ENCODE data around the gene GRIFIN. TPM values are rescaled to one million over a fixed set of nuclear protein-coding genes. Genes with fewer than 3 reads are reported as not detected.

GRIFIN gene, protein sequence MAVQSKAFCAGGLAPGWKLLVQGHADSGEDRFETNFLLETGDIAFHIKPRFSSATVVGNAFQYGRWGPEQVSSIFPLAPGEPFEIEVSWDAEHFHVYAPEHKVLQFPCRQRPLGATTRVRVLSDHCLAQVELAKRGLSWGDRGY
- total RNA-seq: not detected
- polyA plus RNA-seq: not detected
- total RNA-seq: not detected

DNA sequence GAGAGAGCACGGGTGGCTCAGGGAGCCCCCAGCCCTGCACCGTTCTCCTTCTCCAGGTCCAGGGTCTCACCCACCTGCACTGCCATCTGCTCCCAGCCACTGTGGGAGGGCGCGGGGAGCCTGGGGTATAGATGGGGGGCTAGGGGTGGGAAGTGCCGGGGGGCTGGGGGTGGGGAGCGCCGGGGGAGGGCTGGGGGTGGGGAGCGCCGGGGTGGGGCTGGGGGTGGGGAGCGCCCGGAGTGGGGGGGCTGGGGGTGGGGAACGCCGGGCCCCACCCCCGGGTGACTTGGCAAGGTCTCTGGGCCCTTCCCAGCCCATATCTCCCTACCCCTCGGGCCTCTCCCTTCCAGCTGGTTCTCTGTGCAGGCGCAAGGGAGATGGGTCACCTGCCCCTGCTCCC is at the start of gene GRIFIN:
GRIFIN (minus strand) TSS at position 101 of the 400 bp plus-strand sequence; CDS start at position 86, 15 bp downstream.
- intact Hi-C loops (cut with micrococcal nuclease): loop anchor here in 1 of 2 donors (5.0 kb wide), 2 partner anchors 46 to 81 kb away; partner anchors contain the start of genes BRAT1 and IQCE
- H3K4me1 ChIP-seq (ENCODE audit: control insufficient read depth in 2 of 2, insufficient read depth in 2 of 2, low read length in 2 of 2): peaks cover 7 to 13% of the 10 kb centered on the region in 2 donors
- no peak within 1 kb of the TSS for H3K27ac Mint-ChIP-seq
- H3K4me1 Mint-ChIP-seq: peaks cover 0 to 10% (median 0%) of the 10 kb centered on the region in 7 donors
- H3K36me3 Mint-ChIP-seq: no peaks in the 10 kb centered on the region
- no peak within 1 kb of the TSS for H3K4me3 Mint-ChIP-seq
- H3K9me3 ChIP-seq (ENCODE audit: control insufficient read depth in 2 of 3, low read length in 3 of 3): no peaks in the 10 kb centered on the region
- ChIA-PET POLR2A (no interaction called here), CTCF (no interaction called here)
- DNase-seq (no peak), ATAC-seq (no peak)
- H3K4me3 ChIP-seq (ENCODE audit: low read length): no peak within 1 kb of the TSS
- no peaks in the 10 kb centered on the region for H3K9me3 Mint-ChIP-seq
- no peaks in the 10 kb centered on the region for H3K27me3 ChIP-seq (ENCODE audit: control insufficient read depth in 2 of 2, insufficient read depth in 2 of 2, low read length in 2 of 2)
- H3K36me3 ChIP-seq (ENCODE audit: control insufficient read depth in 2 of 3, insufficient read depth in 3 of 3, low read length in 3 of 3): no peaks in the 10 kb centered on the region
- no peak within 1 kb of the TSS for H3K27ac ChIP-seq (ENCODE audit: low read depth, low read length)
- peaks cover 0 to 3% (median 0%) of the 10 kb centered on the region in 5 donors for H3K27me3 Mint-ChIP-seq

DNA sequence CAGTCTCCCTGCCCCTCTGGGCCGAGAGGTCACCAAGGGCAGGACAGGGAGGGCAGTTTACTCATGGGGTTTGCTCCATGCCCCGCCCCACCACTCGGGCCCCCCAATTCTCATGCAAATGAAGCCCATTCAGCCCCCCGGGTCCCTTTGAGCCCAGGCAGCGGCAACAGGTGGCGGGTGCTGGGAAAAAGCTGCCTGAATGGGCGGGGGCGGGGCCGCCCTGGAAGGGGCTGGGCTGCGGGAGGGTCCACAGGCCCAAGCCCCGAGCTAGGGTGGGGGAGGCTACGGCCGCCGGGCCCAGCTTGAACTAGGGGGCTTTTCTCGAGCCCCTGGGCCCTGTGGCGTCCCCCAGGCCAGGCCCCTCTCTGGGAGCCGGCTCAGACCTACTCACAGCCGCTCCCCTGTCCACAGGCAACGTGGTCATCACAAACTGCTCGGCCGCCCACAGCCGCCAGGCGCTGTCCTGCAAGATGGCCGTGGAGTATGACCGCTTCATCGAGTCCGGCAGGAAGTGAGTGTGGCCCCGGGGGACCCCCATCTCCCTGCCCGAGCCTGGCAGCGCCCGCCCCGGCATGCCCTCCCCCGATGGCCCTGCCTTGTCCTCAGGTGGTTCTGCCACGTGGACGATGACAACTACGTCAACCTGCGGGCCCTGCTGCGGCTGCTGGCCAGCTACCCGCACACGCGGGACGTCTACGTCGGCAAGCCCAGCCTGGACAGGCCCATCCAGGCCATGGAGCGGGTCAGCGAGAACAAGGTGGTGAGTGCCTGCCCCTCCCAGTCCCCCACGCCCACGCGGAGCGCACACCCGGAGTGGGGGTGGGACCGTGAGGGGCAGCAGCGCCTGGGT is 48.8 kb upstream of the GRIFIN start:
- peaks cover 0 to 30% (median 4%) of the 10 kb centered on the region in 5 donors for H3K36me3 Mint-ChIP-seq
- H3K27ac ChIP-seq (ENCODE audit: low read depth, low read length): no peak overlapping the region

DNA sequence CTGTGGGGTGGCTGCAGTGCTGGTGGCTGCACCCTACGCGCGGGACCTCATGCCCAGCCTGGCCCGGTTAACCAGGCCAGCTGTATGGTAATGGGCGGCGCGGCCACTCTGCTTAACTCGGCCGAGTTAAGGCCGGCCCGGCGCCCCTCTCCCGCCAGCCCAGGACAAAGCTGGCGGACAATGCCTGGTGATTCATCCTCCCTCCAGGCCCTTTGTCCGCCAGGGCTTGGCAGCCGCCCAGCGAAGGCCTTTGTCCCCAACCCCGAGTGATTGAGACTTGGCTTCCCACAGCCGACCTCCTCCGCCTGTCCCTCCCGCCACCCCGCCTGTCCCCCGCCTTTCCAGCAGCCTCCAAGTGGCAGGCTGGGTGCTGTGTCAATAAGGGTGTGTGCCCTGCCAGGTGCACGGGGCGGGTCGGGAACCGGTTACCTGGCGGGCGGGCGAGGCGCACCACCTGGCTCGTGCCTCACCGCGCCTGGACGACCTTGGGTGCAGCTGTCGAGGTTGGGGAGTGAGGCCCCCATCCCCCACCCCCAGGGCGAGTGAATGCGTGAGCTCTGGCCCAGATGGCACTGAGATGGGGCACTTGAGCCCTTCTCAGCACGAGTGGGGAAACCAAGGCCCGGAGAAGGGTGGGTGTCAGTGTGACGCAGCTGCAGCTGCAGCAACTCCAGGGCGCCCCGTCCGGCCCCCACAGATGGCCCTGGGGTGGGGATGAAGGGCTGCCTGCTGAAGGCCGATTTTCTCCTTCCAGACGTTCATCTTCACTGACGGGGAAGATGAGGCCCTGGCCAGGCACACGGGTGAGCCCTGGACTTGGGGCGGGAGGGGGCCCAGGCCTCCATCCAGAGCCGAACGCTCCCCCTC is 48.0 kb upstream of the GRIFIN start:
- intact Hi-C loops (cut with micrococcal nuclease): loop anchor here in 1 of 2 donors (2.0 to 5.0 kb wide), 3 partner anchors 15 to 117 kb away; partner anchors contain the start of gene GRIFIN
- ATAC-seq (no peak), DNase-seq (no peak)
- Histone ChIP-seq H3K27ac (ENCODE audit: low read depth, low read length) (peak overlapping the region; percentile 78), H3K4me1 (ENCODE audit: control insufficient read depth in 2 of 2, insufficient read depth in 2 of 2, low read length in 2 of 2) (peaks cover 35 to 62% of the 10 kb centered on the region in 2 donors), H3K4me3 (ENCODE audit: low read length) (no peak overlapping the region), H3K27me3 (ENCODE audit: control insufficient read depth in 2 of 2, insufficient read depth in 2 of 2, low read length in 2 of 2) (no peaks in the 10 kb centered on the region), H3K36me3 (ENCODE audit: control insufficient read depth in 2 of 3, insufficient read depth in 3 of 3, low read length in 3 of 3) (peaks cover 0 to 52% (median 20%) of the 10 kb centered on the region in 3 experiments), H3K9me3 (ENCODE audit: control insufficient read depth in 2 of 3, low read length in 3 of 3) (no peaks in the 10 kb centered on the region)
- H3K36me3 Mint-ChIP-seq: peaks cover 0 to 30% (median 4%) of the 10 kb centered on the region in 5 donors
- H3K27me3 Mint-ChIP-seq: no peaks in the 10 kb centered on the region
- no peaks in the 10 kb centered on the region for H3K9me3 Mint-ChIP-seq
- ChIA-PET CTCF (interaction anchor here (1.0 kb wide), 1 partner anchor 15 kb away, joined by 3 read pairs; no protein-coding TSS in a partner anchor), POLR2A (interaction anchor here (1.1 to 15.7 kb wide), 4 partner anchors 14 to 30 kb away, joined by 3 to 401 read pairs (median 4); no protein-coding TSS in a partner anchor)
- peak overlapping the region in 3 of 9 donors; percentile 36 to 83 (median 67) for H3K27ac Mint-ChIP-seq
- H3K4me1 Mint-ChIP-seq: peaks cover 33 to 53% (median 41%) of the 10 kb centered on the region in 7 donors
- peak overlapping the region in 8 of 10 donors; percentile 32 to 98 (median 70) for H3K4me3 Mint-ChIP-seq

More for the DNA sequence above, 48.8 kb upstream of the GRIFIN start:
- no peaks in the 10 kb centered on the region for H3K27me3 ChIP-seq (ENCODE audit: control insufficient read depth in 2 of 2, insufficient read depth in 2 of 2, low read length in 2 of 2)
- peaks cover 0 to 52% (median 20%) of the 10 kb centered on the region in 3 experiments for H3K36me3 ChIP-seq (ENCODE audit: control insufficient read depth in 2 of 3, insufficient read depth in 3 of 3, low read length in 3 of 3)
- peaks cover 36 to 60% (median 48%) of the 10 kb centered on the region in 7 donors for H3K4me1 Mint-ChIP-seq
- peak in 1 of 9 donors; percentile 11 for DNase-seq
- H3K27ac Mint-ChIP-seq: peak overlapping the region in 1 of 9 donors; percentile 59
- no peak for ATAC-seq
- H3K4me1 ChIP-seq (ENCODE audit: control insufficient read depth in 2 of 2, insufficient read depth in 2 of 2, low read length in 2 of 2): peaks cover 43 to 69% of the 10 kb centered on the region in 2 donors
- no peak overlapping the region for H3K4me3 ChIP-seq (ENCODE audit: low read length)
- no peaks in the 10 kb centered on the region for H3K9me3 ChIP-seq (ENCODE audit: control insufficient read depth in 2 of 3, low read length in 3 of 3)
- peak overlapping the region in 1 of 10 donors; percentile 98 for H3K4me3 Mint-ChIP-seq
- ChIA-PET CTCF (no interaction called here), POLR2A (interaction anchor here (0.9 to 15.7 kb wide), 4 partner anchors 14 to 29 kb away, joined by 3 to 401 read pairs (median 4); no protein-coding TSS in a partner anchor)
- intact Hi-C loops (cut with micrococcal nuclease): loop anchor here in 1 of 2 donors (5.0 kb wide), 2 partner anchors 48 to 118 kb away; partner anchors contain the start of gene GRIFIN
- H3K27me3 Mint-ChIP-seq: no peaks in the 10 kb centered on the region
- no peaks in the 10 kb centered on the region for H3K9me3 Mint-ChIP-seq

DNA sequence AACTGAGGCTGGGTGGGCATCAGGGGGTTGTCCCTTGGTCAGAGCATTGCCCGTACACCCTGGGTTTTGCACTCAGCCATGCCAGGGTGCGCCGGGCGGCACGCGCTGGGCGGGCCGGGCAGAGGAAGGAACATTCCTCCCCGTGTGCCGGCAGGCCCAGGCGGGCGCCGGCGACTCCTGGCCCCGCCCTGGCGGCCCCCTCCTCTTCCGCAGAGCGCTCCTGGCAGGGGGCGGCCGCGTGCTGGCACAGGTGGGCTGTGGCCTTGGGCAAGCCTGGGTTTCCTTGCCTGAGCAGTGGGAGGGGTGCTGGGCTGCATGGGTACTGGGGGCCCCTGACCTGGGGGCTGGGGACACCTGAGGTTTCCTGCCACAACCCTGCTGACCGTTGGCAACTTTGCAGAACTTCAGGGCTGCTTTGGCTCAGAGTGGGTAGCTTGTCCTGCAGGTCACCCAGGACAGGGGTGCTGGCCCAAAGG is 47.3 kb upstream of the GRIFIN start:
- no peaks in the 10 kb centered on the region for H3K27me3 Mint-ChIP-seq
- H3K27me3 ChIP-seq (ENCODE audit: control insufficient read depth in 2 of 2, insufficient read depth in 2 of 2, low read length in 2 of 2): no peaks in the 10 kb centered on the region
- intact Hi-C loops (cut with micrococcal nuclease): loop anchor here in 1 of 2 donors (2.0 to 5.0 kb wide), 3 partner anchors 15 to 116 kb away; partner anchors contain the start of gene GRIFIN
- peak overlapping the region; percentile 86 to 99 (median 96) for H3K4me3 Mint-ChIP-seq
- H3K4me1 ChIP-seq (ENCODE audit: control insufficient read depth in 2 of 2, insufficient read depth in 2 of 2, low read length in 2 of 2): peaks cover 31 to 57% of the 10 kb centered on the region in 2 donors
- peak overlapping the region; percentile 78 for H3K27ac ChIP-seq (ENCODE audit: low read depth, low read length)
- peaks cover 0 to under 1% (median 0%) of the 10 kb centered on the region in 11 donors for H3K9me3 Mint-ChIP-seq
- H3K27ac Mint-ChIP-seq: peak overlapping the region in 6 of 9 donors; percentile 83 to 94 (median 86)
- CTCF ChIA-PET: interaction anchor here (1.0 to 1.2 kb wide), 2 partner anchors 15 to 45 kb away, joined by 3 to 4 read pairs; no protein-coding TSS in a partner anchor
- H3K36me3 Mint-ChIP-seq: peaks cover 0 to 30% (median 4%) of the 10 kb centered on the region in 5 donors
- POLR2A ChIA-PET: interaction anchor here (0.7 to 15.7 kb wide), 10 partner anchors 13 to 191 kb away, joined by 3 to 401 read pairs (median 4); partner anchors contain the start of gene BRAT1
- H3K4me3 ChIP-seq (ENCODE audit: low read length): peak overlapping the region; percentile 94
- DNase-seq (no peak), ATAC-seq (no peak)
- no peaks in the 10 kb centered on the region for H3K9me3 ChIP-seq (ENCODE audit: control insufficient read depth in 2 of 3, low read length in 3 of 3)
- H3K4me1 Mint-ChIP-seq: peaks cover 30 to 51% (median 36%) of the 10 kb centered on the region in 7 donors
- peaks cover 0 to 48% (median 20%) of the 10 kb centered on the region in 3 experiments for H3K36me3 ChIP-seq (ENCODE audit: control insufficient read depth in 2 of 3, insufficient read depth in 3 of 3, low read length in 3 of 3)

DNA sequence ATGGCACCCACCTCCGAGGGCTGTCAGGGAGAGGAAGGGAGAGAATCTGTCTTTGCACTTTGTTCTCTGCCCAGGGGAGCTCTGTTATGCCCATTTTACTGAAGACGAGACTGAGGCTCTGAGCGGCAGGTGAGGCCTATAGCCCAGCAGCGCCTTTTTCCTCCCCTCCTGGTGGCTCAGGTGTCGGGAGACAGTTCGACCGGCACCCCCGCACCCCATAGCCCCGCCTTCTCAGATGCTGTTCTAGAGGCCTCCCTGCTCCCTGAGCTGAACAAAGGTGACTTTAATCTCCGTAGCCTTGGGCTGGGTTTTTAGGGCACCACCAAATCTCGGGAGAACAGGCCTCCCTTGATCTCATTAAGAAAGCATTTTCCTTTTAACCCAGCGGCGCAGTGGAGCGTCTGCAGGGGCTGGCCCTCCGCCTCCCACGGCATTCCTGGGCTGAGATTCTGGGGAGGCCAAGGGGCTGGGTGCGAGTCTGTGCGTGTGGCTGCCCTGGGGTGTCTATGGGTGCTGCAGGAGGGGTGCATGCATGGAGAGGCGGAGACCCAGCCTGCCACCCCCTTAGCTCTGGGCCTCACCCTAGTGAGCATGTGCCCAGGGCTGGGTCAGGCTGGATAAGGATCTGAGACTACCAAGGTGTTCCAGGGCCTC is 46.7 kb upstream of the GRIFIN start:
- intact Hi-C loops (cut with micrococcal nuclease): loop anchor here in 1 of 2 donors (1.0 to 5.0 kb wide), 5 partner anchors 7 to 116 kb away; partner anchors contain the start of genes BRAT1 and GRIFIN
- POLR2A ChIA-PET: interaction anchor here (0.7 to 15.7 kb wide), 12 partner anchors 7 to 191 kb away, joined by 3 to 401 read pairs (median 4); partner anchors contain the start of gene BRAT1
- Histone ChIP-seq H3K9me3 (ENCODE audit: control insufficient read depth in 2 of 3, low read length in 3 of 3) (no peaks in the 10 kb centered on the region), H3K27ac (ENCODE audit: low read depth, low read length) (peak overlapping the region; percentile 78), H3K27me3 (ENCODE audit: control insufficient read depth in 2 of 2, insufficient read depth in 2 of 2, low read length in 2 of 2) (no peaks in the 10 kb centered on the region), H3K4me3 (ENCODE audit: low read length) (peak overlapping the region; percentile 94), H3K4me1 (ENCODE audit: control insufficient read depth in 2 of 2, insufficient read depth in 2 of 2, low read length in 2 of 2) (peaks cover 30 to 56% of the 10 kb centered on the region in 2 donors), H3K36me3 (ENCODE audit: control insufficient read depth in 2 of 3, insufficient read depth in 3 of 3, low read length in 3 of 3) (peaks cover 0 to 44% (median 20%) of the 10 kb centered on the region in 3 experiments)
- ATAC-seq (no peak), DNase-seq (peak in 1 of 9 donors; percentile 57)
- Mint-ChIP-seq H3K4me1 (peaks cover 24 to 51% (median 36%) of the 10 kb centered on the region in 7 donors), H3K27me3 (peaks cover 0 to 2% (median 0%) of the 10 kb centered on the region in 5 donors), H3K9me3 (peaks cover 0 to 2% (median 0%) of the 10 kb centered on the region in 11 donors), H3K36me3 (peaks cover 0 to 27% (median 4%) of the 10 kb centered on the region in 5 donors), H3K4me3 (peak overlapping the region; percentile 86 to 99 (median 96)), H3K27ac (peak overlapping the region; percentile 65 to 94 (median 86))
- CTCF ChIA-PET: interaction anchor here (1.0 to 1.2 kb wide), 2 partner anchors 14 to 45 kb away, joined by 3 to 4 read pairs; no protein-coding TSS in a partner anchor
